ENCODE data around the gene PALLD.

- no peak for TF ChIP-seq POLR2A (IDR thresholded peaks at IDR 0.05)
- no peak for TF ChIP-seq CTCF (IDR thresholded peaks at IDR 0.05)
Observed at GRCh38 chr4:168769837-168770236, 273.0 kb downstream of the PALLD start.

Data from right lobe of liver (tissue), 4 donors.